NCI-H82 treated with DMSO at 0.1 percent for 48 hours (cell line): ENCODE data around the gene SH3PXD2B.
A peak's percentile ranks its signal among the peaks of the same experiment; 100 is the strongest.
"Not testable (repeated sequence)": the region's sequence is repeated elsewhere in the genome, so short reads cannot be mapped to it uniquely, and the experiment has no call there.

Experiments
- DNase-seq: peaks from one replicate; lab custom pipeline; 2025; ENCODE audit not compliant: unreplicated experiment; lab: John Stamatoyannopoulos, UW

SH3PXD2B gene

DNA sequence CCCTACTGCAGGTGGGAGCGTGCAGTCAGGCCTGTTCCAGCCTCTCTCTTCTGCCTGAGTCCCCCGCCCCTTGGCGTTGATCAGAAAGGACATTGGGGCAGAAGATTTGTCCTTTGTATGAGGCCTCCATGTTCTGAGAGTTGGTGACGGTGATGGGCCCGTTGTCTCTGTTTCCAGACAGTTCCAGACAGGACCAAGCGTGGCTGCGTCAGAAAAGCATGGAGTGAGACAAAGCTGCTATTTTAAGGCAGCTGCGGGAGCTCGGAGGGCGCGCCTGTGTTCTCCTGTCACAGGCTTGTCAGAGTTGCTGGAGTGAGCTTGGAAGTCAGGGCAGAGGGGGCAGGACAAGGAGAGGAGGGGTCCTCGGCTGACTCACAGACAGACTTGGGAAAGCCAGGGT, 32.1 kb upstream of the SH3PXD2B start:
- DNase-seq = no peak

DNA sequence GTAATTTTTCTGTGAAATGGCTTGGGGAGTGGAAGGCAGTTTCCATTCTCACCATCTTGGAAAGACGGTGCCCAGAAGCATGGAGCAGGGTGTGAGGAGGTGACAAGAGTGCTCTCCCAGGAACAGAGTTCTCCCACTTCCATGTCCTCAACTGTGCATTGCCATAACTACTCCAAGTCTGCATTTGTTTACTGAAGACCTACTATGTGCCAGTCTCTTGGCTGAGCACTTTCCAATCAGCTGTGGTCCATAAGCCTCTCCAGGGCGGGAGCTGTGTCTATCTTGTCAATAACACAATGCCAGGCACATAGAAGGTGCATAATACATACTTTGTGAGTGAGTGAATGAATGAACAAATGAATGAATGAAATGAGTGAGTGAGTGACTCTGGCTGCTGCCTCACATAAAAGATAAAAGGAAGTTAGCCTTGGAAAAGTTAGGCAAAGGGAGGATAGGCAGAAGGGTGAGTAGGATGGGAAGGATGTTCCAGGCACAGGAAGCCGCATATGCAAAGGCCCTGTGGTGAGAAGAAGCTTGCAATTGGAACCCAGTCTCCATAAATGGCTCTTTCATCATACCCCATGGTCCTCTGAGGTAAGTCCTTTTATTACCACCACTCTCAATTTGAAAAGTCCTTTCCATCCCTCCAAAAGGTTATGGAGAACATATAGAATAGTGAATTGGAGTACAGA, 31.3 kb upstream of the SH3PXD2B start:
- no peak for DNase-seq

DNA sequence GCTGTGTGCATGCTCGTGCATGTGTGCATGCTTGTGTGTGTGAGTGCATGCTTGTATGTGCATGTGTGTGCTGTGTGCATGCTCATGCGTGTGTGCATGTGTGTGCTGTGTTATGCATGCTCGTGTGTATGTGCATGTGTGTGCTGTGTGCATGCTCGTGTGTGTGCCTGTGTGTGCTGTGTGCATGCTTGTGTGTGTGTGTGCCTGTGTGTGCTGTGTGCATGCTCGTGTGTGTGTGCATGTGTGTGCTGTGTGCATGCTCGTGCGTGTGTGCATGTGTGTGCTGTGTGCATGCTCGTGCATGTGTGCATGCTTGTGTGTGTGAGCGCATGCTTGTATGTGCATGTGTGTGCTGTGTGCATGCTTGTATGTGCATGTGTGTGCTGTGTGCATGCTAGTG, 30.3 kb upstream of the SH3PXD2B start:
- DNase-seq = no peak

DNA sequence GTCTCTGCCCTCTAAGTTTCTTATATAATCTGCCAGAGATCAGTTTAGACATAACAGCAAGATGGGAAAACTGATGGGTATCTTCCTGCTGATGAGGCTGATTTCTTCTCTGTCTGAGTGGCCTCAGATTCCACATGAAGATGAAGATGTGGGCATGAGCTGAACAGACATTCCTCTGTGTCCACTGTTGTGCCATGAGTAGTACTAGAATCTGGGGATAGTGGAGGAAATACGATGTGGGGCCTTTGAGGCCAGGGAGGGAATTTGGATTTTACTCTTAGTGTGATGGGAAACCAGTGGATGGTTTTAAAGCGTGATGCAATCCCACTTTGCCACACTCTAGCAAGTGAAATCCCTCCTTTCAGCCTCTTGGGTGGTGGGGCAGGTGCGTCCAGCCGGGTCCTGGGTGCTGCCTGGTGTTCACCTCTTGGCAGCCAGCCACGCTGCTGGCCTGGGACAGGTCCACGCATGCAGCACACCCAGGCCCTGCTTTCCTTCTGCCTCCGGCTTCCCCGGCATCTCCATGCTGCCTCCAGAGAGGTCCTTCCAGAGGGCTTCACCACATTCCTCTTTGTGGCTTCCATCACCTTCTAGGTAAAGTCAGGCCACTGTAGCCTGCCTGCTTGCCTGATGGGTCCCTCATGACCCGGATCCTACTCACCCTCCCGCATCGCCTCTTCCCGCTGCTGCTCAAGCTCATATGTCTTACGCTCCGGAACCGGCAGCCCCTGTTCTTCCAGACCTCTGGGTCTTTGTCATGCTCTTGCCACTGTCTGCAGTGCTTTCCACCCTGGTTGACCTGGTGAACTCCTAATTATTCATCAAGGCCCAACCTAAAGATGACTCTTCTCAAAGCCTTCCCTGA, 28.1 kb upstream of the SH3PXD2B start:
- no peak for DNase-seq

DNA sequence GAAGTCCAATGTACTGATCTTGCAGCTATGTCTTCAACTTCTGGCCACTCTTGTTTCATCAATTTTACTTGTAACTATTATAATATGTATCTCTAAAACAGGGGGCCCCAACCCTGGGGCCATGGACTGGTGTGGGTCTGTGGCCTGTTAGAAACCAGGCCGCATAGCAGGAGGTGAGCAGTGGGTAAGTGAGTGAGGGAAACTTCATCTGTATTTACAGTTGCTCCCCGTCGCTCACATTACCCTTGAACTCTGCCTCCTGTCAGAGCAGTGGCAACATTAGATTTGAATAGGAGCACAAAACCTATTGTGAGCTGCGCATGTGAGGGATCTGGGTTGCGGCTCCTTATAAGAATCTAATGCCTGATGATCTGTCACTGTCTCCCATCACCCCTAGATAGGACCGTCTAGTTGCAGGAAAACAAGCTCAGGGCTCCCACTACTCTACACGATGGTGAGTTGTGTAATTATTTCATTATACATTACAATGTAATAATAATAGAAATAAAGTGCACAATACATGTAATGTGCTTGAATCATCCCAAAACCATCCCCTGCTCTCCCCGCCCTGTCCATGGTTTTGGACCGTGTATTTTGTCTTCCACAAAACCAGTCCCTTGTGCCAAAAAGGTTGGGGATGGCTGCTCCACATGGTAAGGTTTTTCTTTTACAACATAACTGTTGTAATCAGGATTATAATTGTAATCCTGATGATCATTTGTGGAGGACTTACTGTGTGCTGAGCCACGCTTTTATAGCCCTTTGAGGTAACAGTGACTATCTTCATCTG, 26.9 kb upstream of the SH3PXD2B start:
- no peak for DNase-seq

DNA sequence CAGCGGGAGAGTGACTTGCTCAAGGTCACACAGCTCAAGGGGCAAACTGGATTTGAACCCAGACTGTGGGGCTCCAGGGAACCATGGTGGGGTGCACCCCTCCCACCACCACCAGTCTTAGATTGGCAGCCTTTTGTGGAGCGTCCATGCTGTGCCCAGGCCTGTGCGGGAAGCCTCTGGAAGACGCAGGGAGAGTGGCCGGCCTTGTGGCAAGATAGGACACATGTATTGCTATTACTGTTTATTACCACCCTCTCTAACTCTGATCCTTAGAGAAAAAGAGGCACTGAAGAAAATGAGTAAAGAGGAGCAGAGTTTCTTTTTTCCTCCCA, 25.4 kb upstream of the SH3PXD2B start:
- DNase-seq = no peak

DNA sequence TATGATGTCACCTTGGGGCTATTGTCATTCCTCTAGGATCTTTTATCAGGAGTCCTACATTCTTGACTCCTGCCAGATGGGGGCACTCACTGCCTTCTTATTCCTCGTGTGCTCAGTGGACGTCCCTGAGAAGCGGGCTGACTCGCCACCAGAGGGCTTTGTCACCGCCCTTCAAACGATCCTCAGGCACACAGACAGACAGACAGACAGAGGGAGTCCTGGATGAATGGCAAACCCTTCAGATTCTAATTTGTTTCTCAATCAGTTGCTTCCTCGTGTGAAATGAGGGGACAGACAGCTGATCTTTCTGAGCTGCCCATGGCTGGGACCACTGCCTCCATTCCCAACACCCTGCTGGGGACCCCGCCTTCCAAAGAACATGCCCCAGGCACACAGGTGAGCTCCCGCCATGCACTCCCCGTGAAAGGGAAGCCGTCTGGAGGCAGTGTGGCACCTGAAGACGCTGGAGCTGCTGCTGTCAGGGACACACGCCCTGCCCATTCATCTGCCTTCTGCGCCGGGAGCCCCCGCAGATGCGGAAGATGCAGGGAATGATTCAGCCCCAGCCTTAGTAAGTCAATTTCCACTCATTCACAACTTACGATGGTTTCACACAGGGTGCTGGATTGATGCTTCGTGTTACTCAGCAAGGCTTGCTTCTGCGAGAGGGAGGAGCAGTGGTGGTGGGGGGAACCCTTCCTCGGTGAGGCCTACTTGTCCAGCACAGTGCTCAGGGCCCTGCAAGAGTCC, 24.9 kb upstream of the SH3PXD2B start:
- DNase-seq = peak; percentile 33

DNA sequence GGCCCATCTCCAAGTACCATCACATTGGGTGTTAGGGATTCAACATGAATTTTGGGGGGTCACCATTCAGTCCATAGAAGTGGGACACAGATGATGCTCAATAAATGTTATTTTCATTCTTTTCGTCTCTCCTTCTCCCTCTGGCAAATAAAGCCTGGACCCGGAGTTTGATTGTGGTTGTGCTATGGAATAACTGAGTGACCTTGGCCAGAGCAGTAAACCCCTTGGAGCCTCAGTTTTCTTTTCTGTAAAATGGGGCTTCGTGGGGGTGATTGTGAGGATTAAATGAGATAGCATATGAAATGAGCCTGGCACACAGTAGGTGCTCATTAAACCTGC, 24.3 kb upstream of the SH3PXD2B start:
- DNase-seq = not testable (repeated sequence)

DNA sequence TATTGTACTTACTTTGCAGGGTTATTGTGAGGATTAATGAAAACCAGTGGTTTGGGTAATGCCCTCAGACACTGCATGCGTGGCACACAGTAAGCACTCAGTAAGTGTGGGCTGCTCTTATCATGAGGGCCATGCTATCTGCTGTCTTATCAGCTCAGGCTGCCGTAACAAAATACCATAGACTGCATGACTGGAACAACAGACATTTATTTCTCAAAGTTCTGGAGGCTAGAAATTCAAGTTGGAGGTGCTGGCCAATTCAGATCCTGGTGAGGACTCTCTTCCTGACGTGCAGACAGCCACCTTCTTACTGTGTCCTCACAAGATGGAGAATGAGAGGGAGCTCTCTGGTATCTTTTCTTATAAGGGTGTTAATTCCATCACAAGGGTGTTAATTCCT, 23.9 kb upstream of the SH3PXD2B start:
- no peak for DNase-seq

DNA sequence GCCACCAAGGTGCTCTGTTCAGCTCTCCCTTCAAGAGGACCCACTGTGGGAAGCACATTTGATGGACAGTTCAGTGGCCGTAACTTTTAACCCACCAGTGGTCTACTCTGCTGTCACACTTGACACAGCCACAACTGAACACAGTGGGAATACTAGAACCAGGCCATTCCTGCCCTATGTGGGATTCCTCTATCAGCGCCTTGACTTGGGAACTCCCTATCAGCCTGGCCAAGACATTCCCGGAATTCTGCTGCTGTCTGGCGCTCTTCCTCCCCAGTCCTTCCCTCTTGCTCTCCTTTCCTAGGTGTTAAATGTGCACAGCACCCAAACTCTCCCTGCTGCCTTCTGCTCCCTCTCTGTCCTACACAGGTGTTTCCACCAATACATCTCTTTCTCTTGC, 23.1 kb upstream of the SH3PXD2B start:
- no peak for DNase-seq

DNA sequence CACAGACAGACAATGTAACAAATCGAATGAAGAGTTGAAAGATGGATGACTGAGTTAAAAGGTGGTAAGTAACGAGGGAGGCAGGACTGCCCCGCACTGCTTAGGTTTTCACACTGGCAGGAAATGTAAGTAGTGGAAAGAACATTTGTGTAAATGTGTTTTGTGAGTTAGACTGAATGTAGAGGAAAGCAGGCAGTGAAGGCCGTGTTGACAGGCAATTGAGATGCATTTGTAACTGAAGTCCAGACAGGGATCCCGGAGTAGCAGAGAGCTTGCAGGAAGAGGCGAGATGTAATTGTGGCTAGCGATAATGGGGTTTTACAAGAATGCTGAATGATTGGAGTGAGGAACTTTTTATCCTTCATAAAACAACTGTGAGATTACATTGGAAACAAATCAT, 20.0 kb upstream of the SH3PXD2B start:
- no peak for DNase-seq

DNA sequence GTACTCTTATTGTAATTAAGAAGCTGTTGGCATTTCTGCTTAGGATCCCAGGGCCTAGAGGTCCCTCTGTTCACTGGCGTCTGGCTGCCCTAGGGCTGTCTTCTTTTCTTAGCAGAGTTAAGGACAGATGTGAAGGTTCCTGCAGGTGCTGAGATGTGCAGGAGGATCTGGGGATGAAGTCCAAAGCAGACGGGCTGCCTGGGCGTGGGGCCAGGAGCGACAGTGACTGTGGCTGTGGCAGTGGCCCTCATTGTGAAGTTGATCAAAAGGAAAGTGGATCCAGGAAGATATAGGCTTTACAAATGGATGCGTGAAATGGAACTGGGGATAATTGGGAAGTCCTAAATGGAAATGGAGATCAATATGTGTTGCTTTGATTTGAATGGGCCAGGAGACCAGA, 19.1 kb upstream of the SH3PXD2B start:
- DNase-seq = no peak

DNA sequence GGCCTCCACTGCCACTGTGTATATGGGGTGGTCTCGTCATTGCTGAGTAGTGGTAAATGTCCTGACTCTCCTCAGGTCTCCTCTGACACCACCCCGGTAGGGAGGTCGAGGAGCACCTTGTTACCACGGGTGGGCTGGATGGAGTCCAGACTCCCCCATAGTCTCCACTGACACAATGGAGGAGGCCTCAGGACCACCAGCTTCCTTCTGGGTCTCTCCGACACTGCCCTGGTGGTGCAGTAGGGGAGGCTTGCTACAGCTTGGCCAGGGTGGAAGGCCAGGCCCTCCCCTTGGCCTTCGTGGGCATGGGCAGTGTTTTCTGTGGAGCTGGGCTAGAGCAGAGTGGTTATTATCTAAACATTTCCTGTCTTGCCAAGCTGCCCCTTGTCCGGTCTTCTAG, 15.4 kb upstream of the SH3PXD2B start:
- DNase-seq = no peak

DNA sequence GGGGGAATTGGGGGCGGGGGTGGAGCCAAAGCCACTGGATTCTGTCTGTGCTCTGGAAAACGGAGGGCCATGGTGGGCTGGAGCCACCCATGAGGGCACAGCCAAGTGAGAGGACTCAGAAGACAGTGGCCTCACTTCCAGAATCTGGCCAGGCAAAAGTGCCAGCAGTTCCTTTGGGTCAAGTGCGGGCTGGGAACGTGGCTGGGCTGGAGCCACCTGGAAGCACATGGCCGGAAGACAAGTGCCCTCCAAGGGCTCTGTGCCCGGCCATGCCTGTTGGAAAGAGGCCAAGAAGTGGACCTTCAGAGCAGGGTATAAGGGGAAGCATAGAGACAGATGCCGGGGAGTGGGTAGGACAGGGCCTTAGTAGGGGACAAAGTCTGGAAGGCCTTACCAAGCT, 11.7 kb upstream of the SH3PXD2B start:
- DNase-seq = no peak

DNA sequence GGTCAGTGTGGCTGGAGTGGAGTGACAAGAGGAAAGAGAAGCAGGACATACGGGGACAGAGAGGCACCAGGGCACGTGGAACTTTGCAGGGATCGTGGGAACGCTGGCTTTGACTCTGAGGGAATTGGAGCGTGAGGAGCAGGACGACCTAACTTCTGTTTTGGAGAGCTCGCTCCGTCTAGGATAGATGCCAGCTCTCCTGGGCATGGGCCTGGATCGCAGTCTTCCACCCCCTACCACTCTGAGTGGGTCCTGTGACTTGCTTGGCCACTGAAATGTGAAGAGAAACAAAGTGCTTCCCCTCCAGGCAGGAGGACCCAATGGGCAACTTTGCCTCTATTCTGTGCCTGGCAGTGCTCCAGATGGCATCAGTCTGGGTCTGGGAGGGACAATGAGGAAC, 8.7 kb upstream of the SH3PXD2B start:
- no peak for DNase-seq

DNA sequence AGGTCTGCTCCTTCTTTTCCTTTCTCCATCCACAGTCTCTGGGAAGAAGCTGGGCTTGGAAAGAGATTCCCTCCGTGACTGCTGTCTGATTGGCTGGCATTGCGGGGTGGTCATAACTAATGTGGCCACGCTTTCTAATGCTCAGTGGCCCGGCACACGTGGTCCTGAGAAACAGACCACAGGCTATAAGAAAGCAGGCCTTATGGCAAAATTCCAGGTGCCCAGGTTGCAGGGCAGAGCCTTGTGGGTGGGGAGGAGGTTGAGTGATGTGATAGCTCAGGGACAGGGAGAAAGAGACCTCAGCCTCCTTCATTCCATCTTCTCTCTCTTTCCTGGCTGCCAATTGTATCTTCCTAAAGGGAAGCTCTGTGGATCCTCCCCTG, 5.4 kb upstream of the SH3PXD2B start:
- no peak for DNase-seq

DNA sequence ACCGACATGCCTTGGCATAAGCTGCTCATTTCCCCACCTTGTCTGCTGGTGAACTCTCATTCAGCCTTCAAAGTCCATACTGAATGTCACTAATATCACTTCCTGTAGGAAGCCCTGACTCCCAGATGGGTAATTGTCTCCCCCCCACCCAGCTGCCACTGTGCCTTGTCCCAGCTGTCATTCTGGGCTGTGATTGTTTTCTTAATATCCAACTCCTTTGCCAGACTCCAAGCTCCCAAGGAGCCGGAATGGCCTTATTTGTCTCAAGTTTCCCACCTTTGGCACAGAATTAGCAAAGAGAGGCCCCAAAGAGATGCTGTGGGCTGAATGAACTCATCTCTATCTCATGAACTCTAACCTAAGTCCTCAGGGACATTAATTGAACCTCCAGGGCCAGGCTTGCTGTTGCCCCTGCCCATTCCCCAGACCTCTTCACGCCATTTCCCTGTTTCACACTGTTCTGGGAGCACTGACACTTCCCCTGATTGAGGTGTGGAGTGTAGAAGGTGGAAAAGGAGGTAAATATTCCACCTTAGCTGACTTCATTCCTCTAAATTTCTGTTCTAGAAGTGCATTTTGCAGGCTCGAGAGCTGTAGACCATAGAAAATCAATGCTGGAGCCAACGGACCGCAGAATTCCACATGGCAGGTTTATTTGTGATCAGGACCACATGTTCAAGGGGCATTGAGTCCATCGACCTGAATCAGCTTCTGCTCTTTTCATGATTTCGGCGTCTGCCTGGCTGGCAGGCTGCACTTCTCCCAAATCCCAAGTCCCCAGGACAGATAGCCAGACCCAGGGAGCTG, 4.9 kb upstream of the SH3PXD2B start:
- no peak for DNase-seq

DNA sequence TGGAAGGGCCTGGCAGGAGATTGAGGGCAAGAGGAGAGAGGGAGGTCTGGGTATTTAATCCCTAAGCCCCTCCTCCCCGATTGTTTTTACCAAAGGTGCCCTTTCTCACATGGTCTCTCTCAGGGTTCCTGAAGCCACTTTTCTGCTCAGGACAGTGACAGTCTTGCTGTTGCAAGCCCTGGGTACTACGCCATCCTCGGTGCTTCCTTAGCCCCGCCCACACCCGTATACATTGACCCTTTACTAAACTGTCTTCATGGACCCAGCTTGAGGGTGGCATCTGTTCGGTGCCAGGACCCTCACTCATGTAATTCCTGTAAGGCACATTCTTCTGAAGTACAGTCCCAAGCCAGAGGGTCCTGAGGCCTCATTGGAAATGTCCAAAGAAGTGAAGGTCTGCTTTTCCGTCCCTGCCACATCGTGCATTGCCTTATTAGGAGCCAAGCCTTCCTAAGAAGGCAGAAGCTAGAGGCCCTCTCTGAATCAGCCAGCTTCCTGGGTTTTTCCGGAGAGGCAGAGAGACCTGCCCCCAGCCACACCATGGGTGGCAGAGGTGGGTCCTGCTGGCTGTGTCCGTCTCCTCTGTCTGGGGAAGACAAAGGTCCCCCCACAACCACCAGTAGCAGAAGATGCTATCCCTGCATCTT, 1.9 kb upstream of the SH3PXD2B start:
- DNase-seq = no peak

DNA sequence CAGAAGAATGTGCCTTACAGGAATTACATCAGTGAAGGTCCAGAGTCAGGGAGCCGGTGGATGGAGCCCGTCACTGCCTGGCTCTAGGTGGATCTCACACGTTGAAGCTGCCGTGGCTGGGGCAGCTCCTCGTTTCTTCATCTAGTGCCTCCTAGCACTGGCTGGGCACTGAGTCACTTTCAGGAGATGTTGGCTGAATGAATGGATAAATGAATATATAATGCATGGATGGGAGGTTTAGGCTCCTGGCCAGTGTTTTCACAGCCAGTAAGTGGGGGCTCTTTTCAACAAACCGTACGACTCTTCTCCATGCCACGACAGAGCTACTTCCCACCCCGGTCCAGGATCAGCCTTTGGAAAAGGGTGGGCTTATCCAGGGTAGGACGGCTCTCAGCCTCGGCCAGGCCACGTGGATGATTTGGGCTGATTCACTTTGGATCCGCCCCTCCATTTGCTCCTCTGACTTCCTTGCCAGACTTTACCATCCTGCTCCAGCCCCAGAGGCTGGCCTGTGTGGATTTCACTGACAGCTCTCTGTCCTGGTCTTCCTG, 1.3 kb upstream of the SH3PXD2B start:
- DNase-seq = no peak

DNA sequence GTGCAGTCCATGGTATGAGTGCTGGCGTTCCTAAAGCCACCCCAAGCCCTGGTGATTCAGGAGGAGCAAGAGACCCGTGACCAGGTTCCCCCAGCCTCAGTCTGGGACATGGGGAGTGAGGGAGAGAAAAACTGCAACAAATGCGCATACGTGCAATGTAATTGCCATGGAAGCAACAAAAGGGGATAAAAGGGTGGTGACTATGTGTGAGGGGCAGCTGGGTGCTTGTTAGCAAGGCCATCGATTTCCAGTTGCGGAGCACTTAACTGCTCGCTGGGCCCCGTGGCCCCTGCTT, 709 bp upstream of the SH3PXD2B start:
- no peak for DNase-seq
